ENCODE measurements around the gene NR1D1.

DNA sequence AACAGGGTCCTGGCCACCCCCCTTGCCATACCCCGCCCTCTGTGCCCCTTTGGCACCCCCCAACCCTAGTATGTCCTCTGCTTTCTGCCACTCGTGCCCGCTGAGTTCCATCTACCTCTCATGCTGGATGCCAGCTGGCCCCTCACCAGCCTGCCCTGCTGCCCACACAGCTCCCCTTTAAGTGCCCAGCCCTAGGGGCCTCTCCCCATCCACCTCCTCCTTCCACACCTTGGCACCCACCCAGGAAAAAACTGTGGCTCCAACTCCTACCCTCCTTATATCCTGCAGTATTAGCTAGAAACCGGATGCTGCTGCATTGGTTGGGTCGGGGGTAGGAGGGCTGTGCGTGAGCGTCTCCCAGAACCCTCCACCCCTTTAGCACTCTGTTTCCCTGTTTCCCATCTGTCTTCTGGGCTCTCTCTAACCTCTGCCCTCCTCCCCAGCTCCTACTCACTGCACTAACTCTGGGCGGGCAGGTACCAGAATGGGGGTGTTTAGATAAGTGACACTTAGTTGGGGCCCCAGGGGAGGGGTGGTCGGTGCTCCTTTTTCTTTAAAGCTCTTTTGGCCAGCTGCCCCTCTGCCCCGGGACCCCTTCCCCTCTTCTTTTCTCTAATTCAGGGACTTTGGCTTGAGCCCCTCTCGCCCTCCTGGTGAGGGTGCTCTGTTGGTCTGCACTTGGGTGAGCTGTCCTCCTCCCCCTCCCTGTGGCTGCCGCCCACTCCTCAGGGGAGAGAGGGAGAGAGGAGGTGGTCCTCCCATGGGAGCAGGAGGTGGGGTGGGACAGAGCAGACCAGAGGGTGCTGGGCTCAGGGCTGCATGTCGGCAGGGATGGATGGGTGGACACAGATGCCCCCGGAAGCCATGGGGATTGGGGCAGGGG is 9.9 kb downstream of the NR1D1 start:
- TF ChIP-seq POLR2AphosphoS5 (IDR thresholded peaks at IDR 0.05; ENCODE audit: low read depth, low read length): no peak
- TF ChIP-seq, protein P1, sequence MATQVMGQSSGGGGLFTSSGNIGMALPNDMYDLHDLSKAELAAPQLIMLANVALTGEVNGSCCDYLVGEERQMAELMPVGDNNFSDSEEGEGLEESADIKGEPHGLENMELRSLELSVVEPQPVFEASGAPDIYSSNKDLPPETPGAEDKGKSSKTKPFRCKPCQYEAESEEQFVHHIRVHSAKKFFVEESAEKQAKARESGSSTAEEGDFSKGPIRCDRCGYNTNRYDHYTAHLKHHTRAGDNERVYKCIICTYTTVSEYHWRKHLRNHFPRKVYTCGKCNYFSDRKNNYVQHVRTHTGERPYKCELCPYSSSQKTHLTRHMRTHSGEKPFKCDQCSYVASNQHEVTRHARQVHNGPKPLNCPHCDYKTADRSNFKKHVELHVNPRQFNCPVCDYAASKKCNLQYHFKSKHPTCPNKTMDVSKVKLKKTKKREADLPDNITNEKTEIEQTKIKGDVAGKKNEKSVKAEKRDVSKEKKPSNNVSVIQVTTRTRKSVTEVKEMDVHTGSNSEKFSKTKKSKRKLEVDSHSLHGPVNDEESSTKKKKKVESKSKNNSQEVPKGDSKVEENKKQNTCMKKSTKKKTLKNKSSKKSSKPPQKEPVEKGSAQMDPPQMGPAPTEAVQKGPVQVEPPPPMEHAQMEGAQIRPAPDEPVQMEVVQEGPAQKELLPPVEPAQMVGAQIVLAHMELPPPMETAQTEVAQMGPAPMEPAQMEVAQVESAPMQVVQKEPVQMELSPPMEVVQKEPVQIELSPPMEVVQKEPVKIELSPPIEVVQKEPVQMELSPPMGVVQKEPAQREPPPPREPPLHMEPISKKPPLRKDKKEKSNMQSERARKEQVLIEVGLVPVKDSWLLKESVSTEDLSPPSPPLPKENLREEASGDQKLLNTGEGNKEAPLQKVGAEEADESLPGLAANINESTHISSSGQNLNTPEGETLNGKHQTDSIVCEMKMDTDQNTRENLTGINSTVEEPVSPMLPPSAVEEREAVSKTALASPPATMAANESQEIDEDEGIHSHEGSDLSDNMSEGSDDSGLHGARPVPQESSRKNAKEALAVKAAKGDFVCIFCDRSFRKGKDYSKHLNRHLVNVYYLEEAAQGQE (IDR thresholded peaks at IDR 0.05; ENCODE audit: insufficient read depth in 1 of 2, low read depth in 2 of 2, low read length in 2 of 2): no peak

Measured in PFSK-1 (cell line).